Kidney (tissue), 14 donors: Measurements from ENCODE around the gene ANKDD1B. TPM values are rescaled to one million over a fixed set of nuclear protein-coding genes. Genes with fewer than 3 reads are reported as not detected.

Experiments
- DNase-seq, 5 donors: peaks; one replicate each; pipeline ENCODE4 v3.0.0-alpha.2; 2013 to 2020
- FAIRE-seq: peaks from 2 replicates; lab custom pipeline; 2012; peaks lifted over from hg19 to GRCh38; lab: Jason Lieb, UNC
- H3K27ac ChIP-seq, 2 donors: one replicate each; pipeline ENCODE4 v1.7.0; 2013; ENCODE audit warnings: low read depth in 2 of 2, low read length in 2 of 2, inconsistent platforms in 1 of 2
- H3K27me3 ChIP-seq: one replicate; pipeline ENCODE4 v1.7.1; 2013; ENCODE audit warnings: low read length, inconsistent platforms; ENCODE audit not compliant: control insufficient read depth, insufficient read depth
- H3K36me3 ChIP-seq, 3 donors: one replicate each; pipeline versions ENCODE4 v1.7.0 to v1.7.1; 2013; ENCODE audit warnings: low read length in 3 of 3, control low read depth in 1 of 3, inconsistent platforms in 1 of 3; ENCODE audit not compliant: insufficient read depth in 3 of 3, control insufficient read depth in 2 of 3
- H3K4me1 ChIP-seq, 3 donors: one replicate each; pipeline versions ENCODE4 v1.7.0 to v1.7.1; 2013; ENCODE audit warnings: low read length in 3 of 3, inconsistent platforms in 1 of 3, low read depth in 1 of 3; ENCODE audit not compliant: control insufficient read depth in 2 of 3, insufficient read depth in 2 of 3
- H3K4me3 ChIP-seq, 3 donors: one replicate each; pipeline versions ENCODE4 v1.7.0 to v1.8.1; 2013; ENCODE audit warnings: low read length in 3 of 3, control low read depth in 1 of 3, inconsistent platforms in 1 of 3
- H3K9ac ChIP-seq, 3 donors: one replicate each; pipeline versions ENCODE4 v1.7.0 to v1.7.1; 2013; ENCODE audit warnings: low read length in 3 of 3, control low read depth in 1 of 3, inconsistent platforms in 1 of 3
- H3K9me3 ChIP-seq, 3 donors: one replicate each; pipeline versions ENCODE4 v1.7.0 to v1.7.1; 2013; ENCODE audit warnings: low read length in 3 of 3, control low read depth in 1 of 3, inconsistent platforms in 1 of 3; ENCODE audit not compliant: control insufficient read depth in 2 of 3, insufficient read depth in 1 of 3
- intact Hi-C: fragments of 100-400 bp; cut with DNase I; formaldehyde crosslinking; loops from one replicate; pipeline ENCODE4 v1.11.1; 2022
- polyA plus RNA-seq: library from polyadenylated mRNA; stranded (reverse); fragments of 350-450 nt; fragmentation: Illumina TruSeq; extraction: RNeasy Lipid Tissue Mini Kit (QIAGEN cat#74804); gene quantifications from one replicate; pipeline ENCODE4 v1.2.3, GENCODE V29; 2014; ENCODE audit warnings: low read depth, low replicate concordance; ENCODE audit not compliant: insufficient read depth
- total RNA-seq: library from RNA; stranded (reverse); fragmentation: NEBNext Ultra II Directional; extraction: Animal tissue kit (Norgen Biotek cat#: 25700); gene quantifications from one replicate; pipeline ENCODE4 v1.2.1, GENCODE V29; 2021
- TF ChIP-seq, protein P1 (sequence below): IDR thresholded peaks from 3 replicates; pipeline ENCODE4 v1.5.1; 2012; ENCODE audit warnings: mild to moderate bottlenecking, moderate library complexity, borderline replicate concordance; ENCODE audit not compliant: insufficient read depth; ENCODE audit errors: extremely low read depth
- donor health status: control.
- donor health status: control.
- donor health status: control.
- donor health status: control.
- donor health status: control.
- donor health status: DM: yes; HTN: yes; CAD: no.
- donor health status: Normal renal cell carcinoma (clear cell type).

ANKDD1B gene
- total and polyA plus RNA-seq, 2 donors from 2014 or later: 2.3 to 3.1 TPM

GRCh38 chr5:75662061-75662460 is 50.8 kb downstream of the ANKDD1B start:
- intact Hi-C loops: no loop called here
- FAIRE-seq (no peak), DNase-seq (no peak)
- Histone ChIP-seq H3K4me3 (no peak overlapping the region), H3K4me1 (peaks cover 0 to 4% (median 0%) of the 10 kb centered on the region in 3 donors), H3K9me3 (no peaks in the 10 kb centered on the region), H3K36me3 (no peaks in the 10 kb centered on the region), H3K27ac (no peak overlapping the region), H3K27me3 (no peaks in the 10 kb centered on the region), H3K9ac (no peak overlapping the region)
- TF ChIP-seq, protein P1, sequence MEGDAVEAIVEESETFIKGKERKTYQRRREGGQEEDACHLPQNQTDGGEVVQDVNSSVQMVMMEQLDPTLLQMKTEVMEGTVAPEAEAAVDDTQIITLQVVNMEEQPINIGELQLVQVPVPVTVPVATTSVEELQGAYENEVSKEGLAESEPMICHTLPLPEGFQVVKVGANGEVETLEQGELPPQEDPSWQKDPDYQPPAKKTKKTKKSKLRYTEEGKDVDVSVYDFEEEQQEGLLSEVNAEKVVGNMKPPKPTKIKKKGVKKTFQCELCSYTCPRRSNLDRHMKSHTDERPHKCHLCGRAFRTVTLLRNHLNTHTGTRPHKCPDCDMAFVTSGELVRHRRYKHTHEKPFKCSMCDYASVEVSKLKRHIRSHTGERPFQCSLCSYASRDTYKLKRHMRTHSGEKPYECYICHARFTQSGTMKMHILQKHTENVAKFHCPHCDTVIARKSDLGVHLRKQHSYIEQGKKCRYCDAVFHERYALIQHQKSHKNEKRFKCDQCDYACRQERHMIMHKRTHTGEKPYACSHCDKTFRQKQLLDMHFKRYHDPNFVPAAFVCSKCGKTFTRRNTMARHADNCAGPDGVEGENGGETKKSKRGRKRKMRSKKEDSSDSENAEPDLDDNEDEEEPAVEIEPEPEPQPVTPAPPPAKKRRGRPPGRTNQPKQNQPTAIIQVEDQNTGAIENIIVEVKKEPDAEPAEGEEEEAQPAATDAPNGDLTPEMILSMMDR: no peak

GRCh38 chr5:75663579-75664284 is 52.5 kb downstream of the ANKDD1B start:
- H3K9ac ChIP-seq: no peak overlapping the region
- TF ChIP-seq, protein P1: no peak
- peaks cover 0 to 4% (median 2%) of the 10 kb centered on the region in 3 donors for H3K4me1 ChIP-seq
- intact Hi-C loops: no loop called here
- no peak for FAIRE-seq
- no peak for DNase-seq
- no peaks in the 10 kb centered on the region for H3K9me3 ChIP-seq
- no peaks in the 10 kb centered on the region for H3K36me3 ChIP-seq
- no peak overlapping the region for H3K4me3 ChIP-seq
- H3K27ac ChIP-seq: no peak overlapping the region
- no peaks in the 10 kb centered on the region for H3K27me3 ChIP-seq

DNA sequence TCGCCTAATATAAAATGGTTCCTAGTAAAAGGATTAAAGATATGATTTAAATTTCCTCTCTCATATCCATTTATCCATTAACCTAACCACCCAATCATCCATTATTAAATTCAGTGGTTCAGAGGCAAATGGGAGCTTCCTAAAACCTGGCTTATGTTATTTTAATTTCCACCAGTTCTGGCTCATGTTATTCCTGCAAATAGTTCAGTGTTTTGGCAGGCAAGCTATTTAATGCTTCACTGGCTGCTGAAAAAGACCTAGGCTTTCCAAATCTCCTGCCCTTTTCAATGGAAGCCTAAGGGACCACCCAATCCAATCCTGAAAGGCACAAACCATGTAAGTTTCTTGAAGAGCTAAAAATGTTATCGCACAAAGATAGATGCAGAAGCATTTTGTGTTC is 53.7 kb downstream of the ANKDD1B start:
- intact Hi-C loops: no loop called here
- peaks cover 7 to 12% (median 10%) of the 10 kb centered on the region in 3 donors for H3K4me1 ChIP-seq
- FAIRE-seq: no peak
- H3K27me3 ChIP-seq: no peaks in the 10 kb centered on the region
- H3K9me3 ChIP-seq: no peaks in the 10 kb centered on the region
- H3K27ac ChIP-seq: no peak overlapping the region
- no peak for DNase-seq
- no peak overlapping the region for H3K9ac ChIP-seq
- H3K4me3 ChIP-seq: no peak overlapping the region
- TF ChIP-seq, protein P1: no peak
- no peaks in the 10 kb centered on the region for H3K36me3 ChIP-seq

GRCh38 chr5:75666801-75667200 is 55.5 kb downstream of the ANKDD1B start:
- DNase-seq (no peak), FAIRE-seq (no peak)
- TF ChIP-seq, protein P1: no peak
- Histone ChIP-seq H3K4me1 (peaks cover 7 to 12% (median 10%) of the 10 kb centered on the region in 3 donors), H3K9ac (no peak overlapping the region), H3K27me3 (no peaks in the 10 kb centered on the region), H3K36me3 (no peaks in the 10 kb centered on the region), H3K9me3 (no peaks in the 10 kb centered on the region), H3K27ac (no peak overlapping the region), H3K4me3 (no peak overlapping the region)
- intact Hi-C loops: no loop called here
